ENCODE results near the gene SBNO2. TPM values are rescaled to one million over a fixed set of nuclear protein-coding genes. Genes with fewer than 3 reads are reported as not detected.

SBNO2 gene
- total and polyA plus RNA-seq, 2 donors (not counting 3 experiments of a cell fraction or from before 2014, with no cell fraction given), result 31.4 to 65.7 TPM

DNA sequence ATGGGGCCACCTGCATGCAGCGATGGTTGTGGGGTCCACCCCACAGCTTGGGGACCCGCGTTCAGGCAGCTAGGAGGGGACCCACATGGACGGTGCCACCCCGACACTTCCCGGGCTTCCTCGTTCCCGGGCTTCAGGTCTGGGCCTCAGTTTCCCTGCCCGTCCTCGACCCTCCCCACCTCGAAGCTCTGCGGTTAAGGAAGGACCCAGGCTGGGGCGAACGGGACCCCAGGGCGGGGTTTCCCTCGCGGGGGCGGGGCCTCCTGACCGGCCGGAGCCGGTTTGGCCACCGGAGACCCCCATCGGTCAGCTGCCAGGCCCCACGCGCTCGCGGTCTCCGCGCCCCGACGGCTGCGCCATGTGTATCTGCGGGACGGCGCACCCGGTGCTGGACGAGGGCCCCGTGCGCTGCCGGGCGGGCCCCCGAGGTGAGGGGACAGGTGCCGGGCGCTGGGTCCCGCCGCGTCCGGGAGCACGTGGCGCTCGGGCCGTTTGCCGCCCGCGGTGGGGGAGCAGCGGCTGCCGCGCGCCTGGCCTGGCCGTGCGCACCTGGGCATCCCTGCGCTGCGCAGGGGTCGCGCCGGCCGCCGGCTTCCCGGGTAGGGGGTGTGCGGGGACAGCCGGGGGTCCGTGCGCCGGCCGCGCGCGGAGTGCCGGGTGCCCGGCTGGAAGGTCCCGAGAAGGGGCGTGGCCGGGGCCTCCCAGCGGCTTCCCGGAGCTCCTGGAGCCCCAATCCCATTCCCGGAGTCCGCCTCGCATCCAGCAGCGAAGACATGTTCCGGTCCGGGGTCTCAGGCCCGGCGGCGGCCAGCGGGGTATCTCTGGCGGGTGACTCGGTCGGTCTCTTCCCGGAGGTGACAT is 102.9 kb downstream of the SBNO2 start:
- Histone ChIP-seq H3K4me1 (ENCODE audit: control insufficient read depth, extremely low read depth, insufficient read depth, low read length) (peaks cover 24% of the 10 kb centered on the region), H2AFZ (ENCODE audit: low read depth, low read length) (peak overlapping the region; percentile 62), H4K20me1 (replicated peaks; ENCODE audit: control insufficient read depth, extremely low read depth, insufficient read depth, low read length) (no peaks in the 10 kb centered on the region), H3K27ac (ENCODE audit: insufficient read depth, low read depth, low read length) (no peak overlapping the region), H3K9ac (replicated peaks; ENCODE audit: extremely low read depth, insufficient read depth, low read length) (no peak overlapping the region), H3K4me3 (replicated peaks in 1 of 3; ENCODE audit: insufficient read depth in 1 of 3, low read depth in 1 of 3, low read length in 3 of 3) (peak overlapping the region in 1 of 3 experiments; percentile 8), H3K9me3 (replicated peaks; ENCODE audit: control insufficient read depth, insufficient read depth, low read length) (no peaks in the 10 kb centered on the region), H3K27me3 (ENCODE audit: control insufficient read depth in 2 of 2, insufficient read depth in 2 of 2, low read length in 2 of 2) (no peaks in the 10 kb centered on the region), H3K36me3 (ENCODE audit: control insufficient read depth in 2 of 2, extremely low read depth in 1 of 2, insufficient read depth in 2 of 2, low read length in 2 of 2) (no peaks in the 10 kb centered on the region), H3K79me2 (ENCODE audit: control insufficient read depth, insufficient read depth, low read length) (no peaks in the 10 kb centered on the region), H3K9me1 (replicated peaks; ENCODE audit: control insufficient read depth, extremely low read depth, insufficient read depth, low read length) (no peaks in the 10 kb centered on the region), H3K4me2 (ENCODE audit: insufficient read depth, low read length) (peak overlapping the region; percentile 32)
- no peak for FAIRE-seq
- BruUV-seq (replicated peaks), result no TSS peak
- DNase-seq (ENCODE audit: low read depth, low spot score), result no peak
- intact Hi-C loops (cut with micrococcal nuclease) (no loop called here), dilution Hi-C loops (cut with MboI; ENCODE audit: extremely low pct_ligation_motif_present, low sequenced_read_pairs) (no loop called here)
- TF ChIP-seq FOS (IDR thresholded peaks at IDR 0.05; ENCODE audit: borderline replicate concordance, insufficient read depth, low read length) (no peak), POLR2A (IDR thresholded peaks at IDR 0.05; ENCODE audit: low read depth, low read length) (no peak), JUN (IDR thresholded peaks at IDR 0.05; ENCODE audit: borderline replicate concordance, insufficient read depth, insufficient read length, low read depth) (no peak), GATA2 (IDR thresholded peaks at IDR 0.05; ENCODE audit: insufficient read depth, insufficient read length, low read depth, low read length) (no peak), MYC (IDR thresholded peaks at IDR 0.05; ENCODE audit: low read depth, low read length) (no peak), EZH2 (IDR thresholded peaks at IDR 0.05; ENCODE audit: borderline replicate concordance, low read depth, low read length, severe bottlenecking) (no peak), POLR2AphosphoS5 (IDR thresholded peaks at IDR 0.05; ENCODE audit: insufficient read depth, low read depth, low read length) (no peak)
- TF ChIP-seq, protein P1, sequence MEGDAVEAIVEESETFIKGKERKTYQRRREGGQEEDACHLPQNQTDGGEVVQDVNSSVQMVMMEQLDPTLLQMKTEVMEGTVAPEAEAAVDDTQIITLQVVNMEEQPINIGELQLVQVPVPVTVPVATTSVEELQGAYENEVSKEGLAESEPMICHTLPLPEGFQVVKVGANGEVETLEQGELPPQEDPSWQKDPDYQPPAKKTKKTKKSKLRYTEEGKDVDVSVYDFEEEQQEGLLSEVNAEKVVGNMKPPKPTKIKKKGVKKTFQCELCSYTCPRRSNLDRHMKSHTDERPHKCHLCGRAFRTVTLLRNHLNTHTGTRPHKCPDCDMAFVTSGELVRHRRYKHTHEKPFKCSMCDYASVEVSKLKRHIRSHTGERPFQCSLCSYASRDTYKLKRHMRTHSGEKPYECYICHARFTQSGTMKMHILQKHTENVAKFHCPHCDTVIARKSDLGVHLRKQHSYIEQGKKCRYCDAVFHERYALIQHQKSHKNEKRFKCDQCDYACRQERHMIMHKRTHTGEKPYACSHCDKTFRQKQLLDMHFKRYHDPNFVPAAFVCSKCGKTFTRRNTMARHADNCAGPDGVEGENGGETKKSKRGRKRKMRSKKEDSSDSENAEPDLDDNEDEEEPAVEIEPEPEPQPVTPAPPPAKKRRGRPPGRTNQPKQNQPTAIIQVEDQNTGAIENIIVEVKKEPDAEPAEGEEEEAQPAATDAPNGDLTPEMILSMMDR (IDR thresholded peaks at IDR 0.05; ENCODE audit: extremely low read depth in 1 of 2, insufficient read depth in 1 of 2, low read depth in 1 of 2, low read length in 2 of 2), result no peak
- TF ChIP-seq, protein P2, sequence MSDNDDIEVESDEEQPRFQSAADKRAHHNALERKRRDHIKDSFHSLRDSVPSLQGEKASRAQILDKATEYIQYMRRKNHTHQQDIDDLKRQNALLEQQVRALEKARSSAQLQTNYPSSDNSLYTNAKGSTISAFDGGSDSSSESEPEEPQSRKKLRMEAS (IDR thresholded peaks at IDR 0.05; ENCODE audit: insufficient read depth, insufficient read length), result no peak
- CTCF ChIA-PET, result interaction anchor here (0.7 to 2.0 kb wide), 6 partner anchors 11 to 173 kb away, joined by 3 to 14 read pairs (median 4); partner anchors contain the start of gene GPX4
- POLR2A ChIA-PET, result no interaction called here

Measured in endothelial cell of umbilical vein (primary cell).